Activated T-helper 9 cell treated with anti-CD3 and anti-CD28 coated beads, Interleukin-2, amount 50 U/mL, for 16 hours (primary cell): ENCODE measurements around the gene DHX58.

Source experiments
- DNase-seq: peaks from one replicate; pipeline ENCODE4 v3.0.0-alpha.2; 2020; ENCODE audit warnings: low read depth

DHX58 gene

DNA sequence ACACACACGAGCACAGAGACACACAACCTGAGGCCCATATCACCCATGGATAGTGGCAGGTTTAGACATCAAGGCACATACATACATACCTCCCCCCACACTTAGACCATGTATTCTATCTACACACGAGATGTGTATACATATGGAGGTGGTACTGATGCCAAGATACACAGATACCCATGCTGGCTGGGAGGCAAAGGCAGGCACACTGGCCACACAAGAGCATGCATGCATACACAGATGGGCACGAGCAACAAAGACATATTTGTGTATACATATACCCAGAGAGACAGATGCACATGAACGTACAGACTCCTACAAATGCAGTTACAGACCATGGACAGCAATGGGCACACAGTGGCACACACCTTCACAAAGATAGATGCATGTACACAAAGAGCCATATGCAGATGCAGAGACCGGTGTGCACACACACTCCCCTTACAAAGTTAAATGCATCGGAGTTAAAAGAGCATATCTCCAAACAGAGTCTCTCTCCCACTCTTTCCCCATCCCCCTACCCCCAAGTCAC, 60.1 kb downstream of the DHX58 start:
- no peak for DNase-seq

DNA sequence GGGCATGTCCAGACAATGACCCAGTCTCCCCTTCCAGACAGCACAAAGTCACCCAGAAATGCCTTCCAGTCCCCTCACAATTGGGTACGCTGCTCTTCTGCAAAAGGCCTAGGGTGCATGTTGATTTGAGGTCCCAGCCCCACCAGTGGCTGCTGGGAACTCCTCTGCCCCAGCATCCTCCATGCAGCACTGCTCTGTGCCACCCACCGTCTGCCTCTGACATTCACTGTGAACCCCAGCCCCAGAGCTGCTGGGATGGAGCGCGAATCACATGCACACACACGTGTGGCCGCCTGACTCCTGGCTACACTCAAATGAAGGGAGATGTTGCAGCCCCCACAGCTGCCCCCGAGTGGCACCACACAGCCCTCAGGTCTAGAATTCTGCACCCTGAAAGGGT, 60.9 kb downstream of the DHX58 start:
- DNase-seq = no peak
